HG03432 (cell line): ENCODE data around the gene DNAJB8.

Source experiments
- ATAC-seq: cut with Tn5 transposase; IDR thresholded peaks from one replicate; pipeline ENCODE4 v1.9.1; 2021; ENCODE audit warnings: mild to moderate bottlenecking, moderate library complexity; ENCODE audit not compliant: unreplicated experiment

DNAJB8 gene

GRCh38 chr3:128415200-128415772 lies 51.4 kb downstream of the DNAJB8 start:
- no peak for ATAC-seq

GRCh38 chr3:128413413-128414205 lies 53.1 kb downstream of the DNAJB8 start:
- no peak for ATAC-seq

GRCh38 chr3:128413003-128413370 lies 53.7 kb downstream of the DNAJB8 start:
- ATAC-seq = no peak
